Choroid plexus epithelial cell (primary cell): Measurements from ENCODE around the gene NSD1.
A peak's percentile ranks its signal among the peaks of the same experiment; 100 is the strongest.

Experiments used
- DNase-seq: peaks from one replicate; pipeline ENCODE4 v3.0.0-alpha.2; 2010; ENCODE audit warnings: low read depth
- H3K4me3 ChIP-seq: 2 replicates; pipeline ENCODE4 v1.5.1; 2011; ENCODE audit warnings: low read depth, mild to moderate bottlenecking, control low read depth, low read length, moderate library complexity
- CTCF ChIP-seq: conservative IDR thresholded peaks from 2 replicates; pipeline ENCODE4 v1.5.1; 2011; ENCODE audit warnings: low read depth, mild to moderate bottlenecking, control low read depth, inconsistent platforms, low read length, moderate library complexity

NSD1 gene

GRCh38 chr5:177123789-177124485, 9.6 kb upstream of the NSD1 start:
- no peak for DNase-seq
- TF ChIP-seq CTCF, result no peak
- H3K4me3 ChIP-seq, result no peak overlapping the region

GRCh38 chr5:177124486-177124991, 9.0 kb upstream of the NSD1 start:
- no peak for TF ChIP-seq CTCF
- no peak overlapping the region for H3K4me3 ChIP-seq
- no peak for DNase-seq

- H3K4me3 ChIP-seq, result no peak overlapping the region
- no peak for DNase-seq
- TF ChIP-seq CTCF, result no peak
Measured at GRCh38 chr5:177126771-177127170, 6.8 kb upstream of the NSD1 start.

- TF ChIP-seq CTCF, result no peak
- no peak for DNase-seq
- H3K4me3 ChIP-seq, result no peak overlapping the region
Measured at GRCh38 chr5:177128551-177128981, 5.0 kb upstream of the NSD1 start.

- DNase-seq, result peak; percentile 56
- no peak for TF ChIP-seq CTCF
- H3K4me3 ChIP-seq, result no peak overlapping the region
Measured at GRCh38 chr5:177130211-177131018, 3.2 kb upstream of the NSD1 start.

GRCh38 chr5:177131019-177131320, 2.6 kb upstream of the NSD1 start:
- TF ChIP-seq CTCF, result no peak
- DNase-seq, result no peak
- H3K4me3 ChIP-seq, result no peak overlapping the region
